ENCODE data around the gene ARL3. TPM values are rescaled to one million over a fixed set of nuclear protein-coding genes. Genes with fewer than 3 reads are reported as not detected.

The ARL3 gene
- total RNA-seq, 1 experiment from 2014 or later: 13.3 TPM

DNA sequence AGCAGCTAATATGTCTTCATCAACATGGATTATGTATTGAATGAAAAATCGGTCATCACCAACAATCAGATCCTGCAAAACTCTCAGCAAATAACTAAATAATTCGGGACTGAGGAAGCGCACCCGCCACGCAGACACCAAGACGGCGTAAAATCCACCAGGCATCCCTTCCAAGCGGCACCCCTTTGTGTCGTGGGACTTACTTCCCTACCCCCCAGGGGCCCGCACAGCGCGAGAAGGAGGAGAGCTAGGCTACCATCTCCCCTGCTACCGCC lies 721 bp downstream of the ARL3 start:
- Histone ChIP-seq H3K4me2 (ENCODE audit: low read length) (peak overlapping the region; percentile 97), H3K9me2 (ENCODE audit: insufficient read depth) (no peaks in the 10 kb centered on the region), H3K27me3 (ENCODE audit: insufficient read depth, low read length) (no peaks in the 10 kb centered on the region), H3K9me3 (ENCODE audit: control insufficient read depth in 1 of 2, insufficient read depth in 1 of 2, low read depth in 1 of 2, low read length in 2 of 2) (no peaks in the 10 kb centered on the region), H2AFZ (ENCODE audit: low read depth, low read length, poor library complexity, severe bottlenecking) (peak overlapping the region; percentile 44), H4K20me1 (ENCODE audit: insufficient read depth) (no peaks in the 10 kb centered on the region), H3K36me3 (ENCODE audit: control insufficient read depth in 1 of 2, insufficient read depth in 2 of 2, low read length in 2 of 2) (no peaks in the 10 kb centered on the region; a peak in 1 of 4 replicates), H3K79me2 (ENCODE audit: insufficient read depth, low read length) (peaks cover 35% of the 10 kb centered on the region), H3K4me3 (replicated peaks in 1 of 2; ENCODE audit: low read depth in 1 of 2, low read length in 2 of 2) (peak overlapping the region; percentile 88 to 95), H3K4me1 (ENCODE audit: control insufficient read depth in 1 of 2, insufficient read depth in 2 of 2, low read length in 2 of 2) (peaks cover 17 to 29% of the 10 kb centered on the region in 2 experiments), H3K9ac (ENCODE audit: low read length) (peak overlapping the region; percentile 96), H3K27ac (ENCODE audit: low read depth, low read length) (peak overlapping the region; percentile 65)
- ChIA-PET RAD21 (ENCODE audit: low non-redundant PET in 1 of 2, low total read pairs in 2 of 2, uncharacterized antibody in 2 of 2, unreplicated experiment in 2 of 2) (no interaction called here), CTCF (interaction anchor here (1.1 to 1.9 kb wide), 4 partner anchors 30 to 44 kb away, joined by 3 to 16 read pairs (median 7); partner anchors contain the start of gene WBP1L), POLR2A (interaction anchor here (0.8 to 1.8 kb wide), 3 partner anchors 36 to 105 kb away, joined by 4 to 8 read pairs (median 5); no protein-coding TSS in a partner anchor)
- ATAC-seq (peak; percentile 59), DNase-seq (ENCODE audit: low read depth, low spot score) (no peak)
- TF ChIP-seq TCF7L2 (IDR thresholded peaks at IDR 0.05; ENCODE audit: borderline replicate concordance, extremely low read depth, insufficient read depth, insufficient read length): peak; percentile 48
- no peak for TF ChIP-seq ZFX (IDR thresholded peaks at IDR 0.05)
- BruUV-seq (replicated peaks): no TSS peak
- intact Hi-C loops (cut with micrococcal nuclease): loop anchor here (5.0 kb wide), 1 partner anchor 106 kb away; no protein-coding TSS in a partner anchor

DNA sequence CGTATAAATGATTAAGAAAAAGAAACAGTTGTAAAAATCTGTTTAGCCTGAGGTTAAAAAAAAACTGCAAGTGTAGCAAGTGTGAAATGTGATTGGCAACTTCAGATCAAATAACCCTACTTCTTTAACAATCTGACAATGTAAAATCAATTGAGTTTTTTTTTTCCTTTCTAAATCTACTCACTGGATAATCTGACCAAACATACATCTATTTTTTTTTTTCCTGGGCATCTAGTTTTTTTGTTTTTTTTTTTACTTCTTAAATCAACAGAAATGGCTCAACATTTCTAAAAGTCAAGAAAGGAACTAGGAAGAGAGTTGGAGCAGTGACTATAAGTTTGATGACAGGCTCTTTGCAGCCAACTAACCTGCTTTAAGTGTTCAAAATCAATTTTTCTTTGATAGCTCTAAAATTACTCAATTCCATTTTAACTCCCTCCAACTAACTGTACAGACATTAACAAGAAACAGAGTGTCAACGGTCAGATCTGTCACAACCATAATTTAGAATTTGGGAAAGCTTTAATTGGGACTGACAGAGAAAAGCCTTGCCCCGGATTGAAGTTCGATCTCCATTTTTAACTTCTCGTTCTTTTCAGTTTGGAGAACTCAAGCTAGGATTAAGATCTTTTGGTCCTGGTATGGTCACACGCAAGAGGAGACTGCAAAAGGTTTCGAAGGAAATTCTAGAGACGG lies 1.2 kb downstream of the ARL3 start:
- Histone ChIP-seq H4K20me1 (ENCODE audit: insufficient read depth) (no peaks in the 10 kb centered on the region), H3K79me2 (ENCODE audit: insufficient read depth, low read length) (peaks cover 35% of the 10 kb centered on the region), H3K36me3 (ENCODE audit: control insufficient read depth in 1 of 2, insufficient read depth in 2 of 2, low read length in 2 of 2) (no peaks in the 10 kb centered on the region; a peak in 1 of 4 replicates), H3K4me3 (replicated peaks in 1 of 2; ENCODE audit: low read depth in 1 of 2, low read length in 2 of 2) (peak overlapping the region; percentile 88 to 95), H3K4me1 (ENCODE audit: control insufficient read depth in 1 of 2, insufficient read depth in 2 of 2, low read length in 2 of 2) (peaks cover 12 to 29% of the 10 kb centered on the region in 2 experiments), H3K9me2 (ENCODE audit: insufficient read depth) (no peaks in the 10 kb centered on the region), H3K27ac (ENCODE audit: low read depth, low read length) (peak overlapping the region; percentile 65), H2AFZ (ENCODE audit: low read depth, low read length, poor library complexity, severe bottlenecking) (peak overlapping the region; percentile 44), H3K9ac (ENCODE audit: low read length) (peak overlapping the region; percentile 96), H3K27me3 (ENCODE audit: insufficient read depth, low read length) (no peaks in the 10 kb centered on the region), H3K4me2 (ENCODE audit: low read length) (peak overlapping the region; percentile 97), H3K9me3 (ENCODE audit: control insufficient read depth in 1 of 2, insufficient read depth in 1 of 2, low read depth in 1 of 2, low read length in 2 of 2) (no peaks in the 10 kb centered on the region)
- no TSS peak for BruUV-seq (replicated peaks)
- DNase-seq (ENCODE audit: low read depth, low spot score) (no peak), ATAC-seq (no peak)
- POLR2A ChIA-PET: interaction anchor here (0.7 to 1.7 kb wide), 3 partner anchors 54 to 104 kb away, joined by 3 to 8 read pairs (median 4); no protein-coding TSS in a partner anchor
- TF ChIP-seq EZH2 (IDR thresholded peaks at IDR 0.05) (no peak), SP1 (IDR thresholded peaks at IDR 0.05; ENCODE audit: low read depth) (no peak), JUND (IDR thresholded peaks at IDR 0.05) (no peak), EZH2phosphoT487 (IDR thresholded peaks at IDR 0.05; ENCODE audit: borderline replicate concordance) (no peak), ELF1 (IDR thresholded peaks at IDR 0.05; ENCODE audit: borderline replicate concordance, low read depth) (no peak)
- TF ChIP-seq, protein P1, sequence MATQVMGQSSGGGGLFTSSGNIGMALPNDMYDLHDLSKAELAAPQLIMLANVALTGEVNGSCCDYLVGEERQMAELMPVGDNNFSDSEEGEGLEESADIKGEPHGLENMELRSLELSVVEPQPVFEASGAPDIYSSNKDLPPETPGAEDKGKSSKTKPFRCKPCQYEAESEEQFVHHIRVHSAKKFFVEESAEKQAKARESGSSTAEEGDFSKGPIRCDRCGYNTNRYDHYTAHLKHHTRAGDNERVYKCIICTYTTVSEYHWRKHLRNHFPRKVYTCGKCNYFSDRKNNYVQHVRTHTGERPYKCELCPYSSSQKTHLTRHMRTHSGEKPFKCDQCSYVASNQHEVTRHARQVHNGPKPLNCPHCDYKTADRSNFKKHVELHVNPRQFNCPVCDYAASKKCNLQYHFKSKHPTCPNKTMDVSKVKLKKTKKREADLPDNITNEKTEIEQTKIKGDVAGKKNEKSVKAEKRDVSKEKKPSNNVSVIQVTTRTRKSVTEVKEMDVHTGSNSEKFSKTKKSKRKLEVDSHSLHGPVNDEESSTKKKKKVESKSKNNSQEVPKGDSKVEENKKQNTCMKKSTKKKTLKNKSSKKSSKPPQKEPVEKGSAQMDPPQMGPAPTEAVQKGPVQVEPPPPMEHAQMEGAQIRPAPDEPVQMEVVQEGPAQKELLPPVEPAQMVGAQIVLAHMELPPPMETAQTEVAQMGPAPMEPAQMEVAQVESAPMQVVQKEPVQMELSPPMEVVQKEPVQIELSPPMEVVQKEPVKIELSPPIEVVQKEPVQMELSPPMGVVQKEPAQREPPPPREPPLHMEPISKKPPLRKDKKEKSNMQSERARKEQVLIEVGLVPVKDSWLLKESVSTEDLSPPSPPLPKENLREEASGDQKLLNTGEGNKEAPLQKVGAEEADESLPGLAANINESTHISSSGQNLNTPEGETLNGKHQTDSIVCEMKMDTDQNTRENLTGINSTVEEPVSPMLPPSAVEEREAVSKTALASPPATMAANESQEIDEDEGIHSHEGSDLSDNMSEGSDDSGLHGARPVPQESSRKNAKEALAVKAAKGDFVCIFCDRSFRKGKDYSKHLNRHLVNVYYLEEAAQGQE (IDR thresholded peaks at IDR 0.05; ENCODE audit: low read depth): no peak
- TF ChIP-seq, protein P2, sequence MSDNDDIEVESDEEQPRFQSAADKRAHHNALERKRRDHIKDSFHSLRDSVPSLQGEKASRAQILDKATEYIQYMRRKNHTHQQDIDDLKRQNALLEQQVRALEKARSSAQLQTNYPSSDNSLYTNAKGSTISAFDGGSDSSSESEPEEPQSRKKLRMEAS (IDR thresholded peaks at IDR 0.05): no peak
- CTCF ChIA-PET: interaction anchor here (1.2 to 1.9 kb wide), 2 partner anchors 30 to 34 kb away, joined by 6 to 16 read pairs; partner anchors contain the start of gene WBP1L
- intact Hi-C loops (cut with micrococcal nuclease): loop anchor here (5.0 kb wide), 1 partner anchor 106 kb away; no protein-coding TSS in a partner anchor
- RAD21 ChIA-PET (ENCODE audit: low non-redundant PET in 1 of 2, low total read pairs in 2 of 2, uncharacterized antibody in 2 of 2, unreplicated experiment in 2 of 2): no interaction called here

All from HCT116 (cell line).